K562 (cell line): Measurements from ENCODE around the gene HSD17B11. TPM values are rescaled to one million over a fixed set of nuclear protein-coding genes. Genes with fewer than 3 reads are reported as not detected.

Source experiments
- MYBL2 ChIP-seq, 2 experiments: fragments of 450-650 bp in 1 of 2; sonication (generic) in 1 of 2; formaldehyde crosslinking in 1 of 2; IDR thresholded peaks; 2 replicates each; pipeline versions ENCODE4 v1.6.1 to v1.8.1; 2017 to 2022; ENCODE audit warnings: borderline replicate concordance in 1 of 2, inconsistent platforms in 1 of 2, low read depth in 1 of 2, mild to moderate bottlenecking in 1 of 2, missing genetic modification reagents in 1 of 2, moderate library complexity in 1 of 2
- SMC3 ChIP-seq: conservative IDR thresholded peaks from 2 replicates; pipeline ENCODE4 v1.6.1; 2011; ENCODE audit warnings: low read depth, low read length, improper control_type of control experiment; ENCODE audit not compliant: insufficient read depth
- TCFL5 ChIP-seq: fragments of 250-450 bp; sonication (Bioruptor Pico); conservative IDR thresholded peaks from 2 replicates; pipeline ENCODE4 v1.6.1; 2021; ENCODE audit warnings: mild to moderate bottlenecking, moderate library complexity, matching md5 sums
- ZNF253 ChIP-seq: fragments of 250-450 bp; sonication (Bioruptor Pico); conservative IDR thresholded peaks from 2 replicates; pipeline ENCODE4 v1.6.1; 2021; ENCODE audit warnings: mild to moderate bottlenecking
- polyA plus RNA-seq, 8 experiments: library from polyadenylated mRNA; depleted of rRNA in 4 of 8; stranded (reverse) in 5 of 8; unstranded in 3 of 8; fragments of >200 nt; fragmentation: Nextera tagmentation in 2 of 8; fragmentation: Illumina TruSeq in 1 of 8; extraction: Ambion mirVana in 2 of 8; extraction: Trizol in 1 of 8; gene quantifications; 2 replicates each; pipeline versions ENCODE4 v1.2.1 to v1.2.3, GENCODE V29; 2011 to 2014; ENCODE audit warnings: inconsistent platforms in 1 of 8, missing spikeins in 1 of 8
- total RNA-seq, 7 experiments: library from RNA; depleted of rRNA in 6 of 7; stranded (reverse); fragments of >200 nt in 6 of 7; fragmentation: Illumina TruSeq in 2 of 7; extraction: Trizol in 2 of 7; gene quantifications; 2 replicates each; pipeline versions ENCODE4 v1.2.1 to v1.2.3, GENCODE V29; 2011 to 2021; ENCODE audit warnings: low replicate concordance in 1 of 7
- TF ChIP-seq, protein P1 (sequence below), 2 experiments: fragments of 450-650 bp; IDR thresholded peaks; 2 replicates each; pipeline ENCODE4 v1.6.1; 2018; ENCODE audit warnings: mild to moderate bottlenecking in 2 of 2, low read depth in 1 of 2; ENCODE audit not compliant: partially characterized antibody in 2 of 2

Gene HSD17B11
- total and polyA plus RNA-seq, 9 of the 15 experiments (the other 6 are each of a cell fraction or from before 2014, with no cell fraction given): 26.0 to 108 (median 81.0) TPM

DNA sequence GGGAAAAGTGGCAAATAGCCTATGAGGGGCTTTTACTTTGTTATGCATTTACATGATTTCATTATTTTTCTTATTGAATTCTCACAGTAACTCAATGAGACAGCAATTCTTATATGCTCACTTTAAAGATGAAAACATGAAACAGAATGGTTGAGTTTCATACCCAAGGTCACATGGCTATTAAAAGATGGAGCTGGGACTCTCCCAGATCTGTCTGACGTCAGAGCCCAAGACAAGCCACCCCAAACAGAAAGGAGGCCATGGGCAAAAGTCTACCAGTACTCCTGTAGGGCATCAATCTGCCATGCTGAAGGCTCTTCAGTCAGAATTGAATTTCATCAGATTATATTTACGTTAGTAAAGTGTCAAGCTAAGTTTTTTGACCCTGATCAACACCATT is 13.2 kb downstream of the HSD17B11 start (continued):
- TF ChIP-seq TCFL5 (no peak), MYBL2 (IDR thresholded peaks at IDR 0.05; ENCODE audit: low read depth) (no peak), MYBL2 (CRISPR knock-in tag; IDR thresholded peaks at IDR 0.05; ENCODE audit: borderline replicate concordance) (no peak), SMC3 (no peak), ZNF253 (no peak)
- TF ChIP-seq, protein P1, sequence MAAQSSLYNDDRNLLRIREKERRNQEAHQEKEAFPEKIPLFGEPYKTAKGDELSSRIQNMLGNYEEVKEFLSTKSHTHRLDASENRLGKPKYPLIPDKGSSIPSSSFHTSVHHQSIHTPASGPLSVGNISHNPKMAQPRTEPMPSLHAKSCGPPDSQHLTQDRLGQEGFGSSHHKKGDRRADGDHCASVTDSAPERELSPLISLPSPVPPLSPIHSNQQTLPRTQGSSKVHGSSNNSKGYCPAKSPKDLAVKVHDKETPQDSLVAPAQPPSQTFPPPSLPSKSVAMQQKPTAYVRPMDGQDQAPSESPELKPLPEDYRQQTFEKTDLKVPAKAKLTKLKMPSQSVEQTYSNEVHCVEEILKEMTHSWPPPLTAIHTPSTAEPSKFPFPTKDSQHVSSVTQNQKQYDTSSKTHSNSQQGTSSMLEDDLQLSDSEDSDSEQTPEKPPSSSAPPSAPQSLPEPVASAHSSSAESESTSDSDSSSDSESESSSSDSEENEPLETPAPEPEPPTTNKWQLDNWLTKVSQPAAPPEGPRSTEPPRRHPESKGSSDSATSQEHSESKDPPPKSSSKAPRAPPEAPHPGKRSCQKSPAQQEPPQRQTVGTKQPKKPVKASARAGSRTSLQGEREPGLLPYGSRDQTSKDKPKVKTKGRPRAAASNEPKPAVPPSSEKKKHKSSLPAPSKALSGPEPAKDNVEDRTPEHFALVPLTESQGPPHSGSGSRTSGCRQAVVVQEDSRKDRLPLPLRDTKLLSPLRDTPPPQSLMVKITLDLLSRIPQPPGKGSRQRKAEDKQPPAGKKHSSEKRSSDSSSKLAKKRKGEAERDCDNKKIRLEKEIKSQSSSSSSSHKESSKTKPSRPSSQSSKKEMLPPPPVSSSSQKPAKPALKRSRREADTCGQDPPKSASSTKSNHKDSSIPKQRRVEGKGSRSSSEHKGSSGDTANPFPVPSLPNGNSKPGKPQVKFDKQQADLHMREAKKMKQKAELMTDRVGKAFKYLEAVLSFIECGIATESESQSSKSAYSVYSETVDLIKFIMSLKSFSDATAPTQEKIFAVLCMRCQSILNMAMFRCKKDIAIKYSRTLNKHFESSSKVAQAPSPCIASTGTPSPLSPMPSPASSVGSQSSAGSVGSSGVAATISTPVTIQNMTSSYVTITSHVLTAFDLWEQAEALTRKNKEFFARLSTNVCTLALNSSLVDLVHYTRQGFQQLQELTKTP (IDR thresholded peaks at IDR 0.05; ENCODE audit: low read depth in 1 of 2, partially characterized antibody in 2 of 2): no peak
- TF ChIP-seq, all 486 proteins: peak for 0
